Measurements from ENCODE around the gene KIF16B. TPM values are rescaled to one million over a fixed set of nuclear protein-coding genes. Genes with fewer than 3 reads are reported as not detected.
A peak's percentile ranks its signal among the peaks of the same experiment; 100 is the strongest.

Gene KIF16B
- total and polyA plus RNA-seq, 10 of the 15 experiments (the other 5 are each of a cell fraction or from before 2014, with no cell fraction given) = 0.21 to 5.2 (median 3.0) TPM

GRCh38 chr20:16349523-16350260 is 223.6 kb downstream of the KIF16B start:
- no peak for FAIRE-seq
- no TSS peak for BruUV-seq (replicated peaks)
- RAD21 ChIA-PET (ENCODE audit: unreplicated experiment) = no interaction called here

GRCh38 chr20:16346956-16347355 is 226.3 kb downstream of the KIF16B start:
- Histone ChIP-seq H3K4me3 (no peak overlapping the region), H4K20me1 (ENCODE audit: control insufficient read depth, insufficient read depth) (no peaks in the 10 kb centered on the region), H3K27me3 (replicated peaks in 1 of 2; ENCODE audit: control insufficient read depth in 2 of 2, insufficient read depth in 2 of 2, low read length in 1 of 2) (no peaks in the 10 kb centered on the region), H3K36me3 (ENCODE audit: control insufficient read depth in 2 of 2, insufficient read depth in 2 of 2, low read length in 1 of 2) (no peaks in the 10 kb centered on the region), H3K27ac (ENCODE audit: control insufficient read depth, insufficient read depth) (no peak overlapping the region), H3K79me2 (ENCODE audit: control insufficient read depth, insufficient read depth, low read length) (no peaks in the 10 kb centered on the region), H3K9me3 (replicated peaks; ENCODE audit: control insufficient read depth, insufficient read depth, low read length) (no peaks in the 10 kb centered on the region), H3K9ac (ENCODE audit: control insufficient read depth, insufficient read depth, low read length) (no peak overlapping the region), H2AFZ (ENCODE audit: control insufficient read depth, low read depth, low read length) (no peak overlapping the region), H3K4me1 (ENCODE audit: control insufficient read depth, insufficient read depth, low read length) (no peaks in the 10 kb centered on the region), H3K4me2 (ENCODE audit: control insufficient read depth, insufficient read depth) (no peak overlapping the region)
- CTCF ChIA-PET = no interaction called here
- RAD21 ChIA-PET (ENCODE audit: unreplicated experiment) = no interaction called here
- WGBS (ENCODE audit: insufficient coverage, insufficient replicate concordance, low lambda C conversion rate, missing lambda C conversion rate) = 69% methylated on average over 7 of the region's 7 CpGs
- SMC1A ChIA-PET (ENCODE audit: uncharacterized antibody, unreplicated experiment) = no interaction called here
- POLR2A ChIA-PET = no interaction called here
- BruUV-seq (replicated peaks) = no TSS peak
- no peak for FAIRE-seq
- no peak for DNase-seq (ENCODE audit: low read depth, low spot score)
- intact Hi-C loops (cut with micrococcal nuclease; ENCODE audit: unreplicated experiment) (no loop called here), in situ Hi-C loops (cut with MboI) (no loop called here)
- no peak for ATAC-seq
- no peak for TF ChIP-seq SMAD5 (IDR thresholded peaks at IDR 0.05; ENCODE audit: low read depth)
- TF ChIP-seq TARDBP (IDR thresholded peaks at IDR 0.05; ENCODE audit: borderline replicate concordance) = no peak
- TF ChIP-seq CBFB (IDR thresholded peaks at IDR 0.05; ENCODE audit: low read depth) = no peak
- no peak for TF ChIP-seq HDAC2 (IDR thresholded peaks at IDR 0.05)
- TF ChIP-seq MEF2B (IDR thresholded peaks at IDR 0.05; ENCODE audit: partially characterized antibody, poor library complexity, severe bottlenecking) = no peak
- no peak for TF ChIP-seq CUX1 (IDR thresholded peaks at IDR 0.05; ENCODE audit: insufficient replicate concordance, low read depth, low read length)

More at GRCh38 chr20:16349523-16350260, 223.6 kb downstream of the KIF16B start:
- Histone ChIP-seq H3K27ac (ENCODE audit: control insufficient read depth, insufficient read depth) (no peak overlapping the region), H3K4me2 (ENCODE audit: control insufficient read depth, insufficient read depth) (no peak overlapping the region), H3K9me3 (replicated peaks; ENCODE audit: control insufficient read depth, insufficient read depth, low read length) (no peaks in the 10 kb centered on the region), H3K79me2 (ENCODE audit: control insufficient read depth, insufficient read depth, low read length) (no peaks in the 10 kb centered on the region), H4K20me1 (ENCODE audit: control insufficient read depth, insufficient read depth) (no peaks in the 10 kb centered on the region), H3K9ac (ENCODE audit: control insufficient read depth, insufficient read depth, low read length) (no peak overlapping the region), H3K4me1 (ENCODE audit: control insufficient read depth, insufficient read depth, low read length) (no peaks in the 10 kb centered on the region), H2AFZ (ENCODE audit: control insufficient read depth, low read depth, low read length) (no peak overlapping the region), H3K27me3 (replicated peaks in 1 of 2; ENCODE audit: control insufficient read depth in 2 of 2, insufficient read depth in 2 of 2, low read length in 1 of 2) (no peaks in the 10 kb centered on the region), H3K4me3 (no peak overlapping the region), H3K36me3 (ENCODE audit: control insufficient read depth in 2 of 2, insufficient read depth in 2 of 2, low read length in 1 of 2) (no peaks in the 10 kb centered on the region)
- POLR2A ChIA-PET = no interaction called here
- TF ChIP-seq ZNF217 (IDR thresholded peaks at IDR 0.05) (no peak), NR2C1 (IDR thresholded peaks at IDR 0.05) (no peak), MEF2B (IDR thresholded peaks at IDR 0.05; ENCODE audit: partially characterized antibody, poor library complexity, severe bottlenecking) (no peak), USF2 (IDR thresholded peaks at IDR 0.05; ENCODE audit: borderline replicate concordance, low read depth, low read length) (no peak), POU2F2 (IDR thresholded peaks at IDR 0.05; ENCODE audit: borderline replicate concordance, low read depth, low read length) (no peak), ASH2L (IDR thresholded peaks at IDR 0.05; ENCODE audit: borderline replicate concordance, low read depth) (no peak), CREM (IDR thresholded peaks at IDR 0.05; ENCODE audit: low read depth) (no peak), ZBED1 (IDR thresholded peaks at IDR 0.05; ENCODE audit: borderline replicate concordance) (no peak), PAX8 (IDR thresholded peaks at IDR 0.05) (no peak)
- peak; percentile 42; the same call in 2 of the 3 replicates for ATAC-seq
- intact Hi-C loops (cut with micrococcal nuclease; ENCODE audit: unreplicated experiment) (loop anchor here (10.0 kb wide), 1 partner anchor 85 kb away; no protein-coding TSS in a partner anchor), in situ Hi-C loops (cut with MboI) (no loop called here)
- SMC1A ChIA-PET (ENCODE audit: uncharacterized antibody, unreplicated experiment) = no interaction called here
- 57% methylated on average over 6 of the region's 6 CpGs for WGBS (ENCODE audit: insufficient coverage, insufficient replicate concordance, low lambda C conversion rate, missing lambda C conversion rate)
- DNase-seq (ENCODE audit: low read depth, low spot score) = no peak
- CTCF ChIA-PET = no interaction called here

Data from GM12878 (cell line).